Bronchial epithelial cell (primary cell): ENCODE measurements around the gene SPIRE1. TPM values are rescaled to one million over a fixed set of nuclear protein-coding genes. Genes with fewer than 3 reads are reported as not detected.

ENCODE experiments used
- DNase-seq: peaks from one replicate; pipeline ENCODE4 v3.0.0-alpha.2; 2010; ENCODE audit warnings: low read depth
- FAIRE-seq: peaks from 2 replicates; lab custom pipeline; 2011; peaks lifted over from hg19 to GRCh38; lab: Jason Lieb, UNC
- H3K27me3 ChIP-seq: 2 replicates; pipeline ENCODE4 v1.5.1; 2011; ENCODE audit warnings: low read length; ENCODE audit not compliant: control insufficient read depth, insufficient read depth
- H3K36me3 ChIP-seq: 2 replicates; pipeline ENCODE4 v1.5.1; 2011; ENCODE audit warnings: low read length; ENCODE audit not compliant: control insufficient read depth, insufficient read depth
- H3K4me3 ChIP-seq: 2 replicates; pipeline ENCODE4 v1.5.1; 2011; ENCODE audit warnings: mild to moderate bottlenecking, low read depth, low read length, control low read depth
- total RNA-seq: library from RNA; depleted of rRNA; stranded (reverse); fragments of >200 nt; gene quantifications from 2 replicates; pipeline ENCODE4 v1.2.1, GENCODE V29; 2014
- TF ChIP-seq, protein P1 (sequence below): IDR thresholded peaks from 2 replicates; pipeline ENCODE4 v1.5.1; 2011; ENCODE audit warnings: mild to moderate bottlenecking, moderate library complexity, low read length, control low read depth, inconsistent platforms; ENCODE audit not compliant: insufficient read depth, severe bottlenecking

Gene SPIRE1
- total RNA-seq, 1 donor from 2014 or later: 141 TPM

DNA sequence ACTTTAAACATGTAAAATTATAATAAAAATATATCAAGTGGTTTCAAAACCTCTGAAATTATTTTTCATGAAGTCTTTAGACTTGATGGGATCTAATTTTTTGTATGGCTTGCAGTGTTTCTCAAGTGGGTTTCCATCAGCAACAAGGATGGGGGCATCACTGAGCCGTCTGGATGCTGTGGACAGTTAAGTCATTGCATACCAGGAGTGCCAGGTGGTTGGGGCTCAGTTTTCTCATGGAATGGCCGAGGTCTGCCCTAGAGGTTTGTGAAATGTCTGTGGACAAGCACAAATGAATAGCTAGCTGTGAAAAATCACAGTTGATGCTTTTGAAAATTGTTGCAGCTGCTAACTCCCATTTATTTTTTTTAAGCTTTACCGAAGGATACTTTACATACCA lies 248.4 kb downstream of the SPIRE1 start:
- DNase-seq (no peak), FAIRE-seq (no peak)
- Histone ChIP-seq H3K36me3 (no peaks in the 10 kb centered on the region), H3K4me3 (no peak overlapping the region), H3K27me3 (peaks cover 2% of the 10 kb centered on the region)
- TF ChIP-seq, protein P1, sequence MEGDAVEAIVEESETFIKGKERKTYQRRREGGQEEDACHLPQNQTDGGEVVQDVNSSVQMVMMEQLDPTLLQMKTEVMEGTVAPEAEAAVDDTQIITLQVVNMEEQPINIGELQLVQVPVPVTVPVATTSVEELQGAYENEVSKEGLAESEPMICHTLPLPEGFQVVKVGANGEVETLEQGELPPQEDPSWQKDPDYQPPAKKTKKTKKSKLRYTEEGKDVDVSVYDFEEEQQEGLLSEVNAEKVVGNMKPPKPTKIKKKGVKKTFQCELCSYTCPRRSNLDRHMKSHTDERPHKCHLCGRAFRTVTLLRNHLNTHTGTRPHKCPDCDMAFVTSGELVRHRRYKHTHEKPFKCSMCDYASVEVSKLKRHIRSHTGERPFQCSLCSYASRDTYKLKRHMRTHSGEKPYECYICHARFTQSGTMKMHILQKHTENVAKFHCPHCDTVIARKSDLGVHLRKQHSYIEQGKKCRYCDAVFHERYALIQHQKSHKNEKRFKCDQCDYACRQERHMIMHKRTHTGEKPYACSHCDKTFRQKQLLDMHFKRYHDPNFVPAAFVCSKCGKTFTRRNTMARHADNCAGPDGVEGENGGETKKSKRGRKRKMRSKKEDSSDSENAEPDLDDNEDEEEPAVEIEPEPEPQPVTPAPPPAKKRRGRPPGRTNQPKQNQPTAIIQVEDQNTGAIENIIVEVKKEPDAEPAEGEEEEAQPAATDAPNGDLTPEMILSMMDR: no peak

DNA sequence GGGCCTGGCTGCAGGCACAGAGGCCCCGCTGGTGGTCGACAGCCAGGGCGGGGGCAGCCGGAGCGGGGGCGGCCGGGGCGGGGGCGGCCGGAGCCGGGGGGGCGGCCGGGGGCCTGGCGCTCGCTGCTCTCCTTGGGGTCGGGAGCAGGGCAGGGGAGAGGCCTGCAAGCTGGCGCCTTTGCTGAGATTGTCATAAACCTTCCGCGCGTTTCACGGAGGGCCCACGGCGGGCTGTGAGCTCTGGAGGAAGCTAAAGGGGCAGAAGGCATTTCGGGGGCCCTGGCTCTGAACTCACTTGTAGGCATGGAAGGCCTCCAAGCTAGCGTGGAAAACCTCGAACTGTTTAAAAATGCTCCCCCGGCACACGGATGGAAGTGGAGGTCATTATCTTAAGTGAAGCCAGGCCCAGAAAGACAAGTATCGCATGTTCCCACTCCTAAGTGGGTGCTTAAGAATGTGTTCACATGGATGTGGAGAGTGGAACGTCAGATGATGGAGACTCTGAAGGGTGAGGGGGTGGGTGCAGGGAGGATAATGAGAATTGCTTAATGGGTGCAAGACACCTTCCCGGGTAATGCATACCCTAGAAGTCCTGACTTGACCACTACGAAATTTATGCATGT lies 249.5 kb downstream of the SPIRE1 start:
- FAIRE-seq: no peak
- no peak for DNase-seq
- H3K27me3 ChIP-seq: peaks cover 2% of the 10 kb centered on the region
- no peaks in the 10 kb centered on the region for H3K36me3 ChIP-seq
- TF ChIP-seq, protein P1: no peak
- peak overlapping the region; percentile 55 for H3K4me3 ChIP-seq

DNA sequence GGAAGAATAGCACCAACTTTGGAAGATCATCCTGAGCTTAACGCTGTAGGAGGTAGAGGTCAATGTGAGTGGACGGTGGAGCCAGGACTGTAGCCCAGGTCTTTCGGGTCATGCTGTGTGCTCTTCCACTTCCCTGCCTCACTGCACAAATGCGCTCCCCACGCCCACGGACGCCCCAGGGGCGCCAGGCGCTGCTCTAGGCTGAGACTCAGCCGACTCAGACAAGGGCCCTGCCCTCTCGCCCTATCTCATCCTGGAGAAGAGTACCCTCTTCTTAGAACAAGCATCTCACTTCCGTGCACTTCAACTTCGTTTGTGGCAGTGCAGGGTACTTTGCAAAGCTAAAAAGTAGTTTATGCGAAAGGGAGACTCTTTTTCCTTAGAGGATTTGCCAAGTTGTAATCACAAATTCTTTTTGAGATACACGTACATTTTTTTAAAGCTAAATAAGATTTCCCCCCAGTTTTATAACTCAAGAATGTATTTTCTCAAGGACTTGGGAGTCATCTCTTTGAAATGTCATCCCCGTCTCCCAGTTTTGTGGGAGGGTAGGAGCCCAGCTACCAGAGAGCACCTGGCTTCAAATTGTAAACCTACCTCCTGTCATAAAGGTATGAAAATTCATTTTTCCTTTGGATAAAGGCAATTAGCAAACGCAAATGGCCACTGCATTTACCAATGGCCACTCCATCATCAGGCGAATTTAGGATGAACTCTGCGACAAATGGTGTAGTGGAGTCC lies 251.4 kb downstream of the SPIRE1 start:
- peaks cover 2% of the 10 kb centered on the region for H3K27me3 ChIP-seq
- H3K4me3 ChIP-seq: no peak overlapping the region
- TF ChIP-seq, protein P1: no peak
- no peaks in the 10 kb centered on the region for H3K36me3 ChIP-seq
- FAIRE-seq (no peak), DNase-seq (no peak)

DNA sequence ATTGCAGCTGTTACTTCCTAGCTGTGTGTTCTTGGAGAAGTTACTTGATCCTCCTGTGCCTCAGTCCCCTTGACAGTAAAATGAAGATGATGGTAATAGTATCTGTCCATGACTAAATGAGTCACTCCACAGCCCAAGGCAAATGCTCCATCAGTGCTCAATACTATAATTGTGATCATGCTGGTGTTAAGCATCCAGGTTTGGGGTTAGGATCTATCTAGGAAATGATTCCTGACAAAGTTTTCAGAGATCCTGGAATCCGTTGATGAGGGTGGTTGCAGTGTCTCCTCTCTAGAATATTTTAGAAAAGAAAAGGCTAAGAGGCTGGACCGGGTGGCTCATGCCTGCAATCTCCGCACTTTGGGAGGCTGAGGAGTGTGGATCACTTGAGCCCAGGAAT lies 252.8 kb downstream of the SPIRE1 start:
- H3K4me3 ChIP-seq: no peak overlapping the region
- peaks cover 2% of the 10 kb centered on the region for H3K27me3 ChIP-seq
- FAIRE-seq (no peak), DNase-seq (no peak)
- H3K36me3 ChIP-seq: no peaks in the 10 kb centered on the region
- TF ChIP-seq, protein P1: no peak

DNA sequence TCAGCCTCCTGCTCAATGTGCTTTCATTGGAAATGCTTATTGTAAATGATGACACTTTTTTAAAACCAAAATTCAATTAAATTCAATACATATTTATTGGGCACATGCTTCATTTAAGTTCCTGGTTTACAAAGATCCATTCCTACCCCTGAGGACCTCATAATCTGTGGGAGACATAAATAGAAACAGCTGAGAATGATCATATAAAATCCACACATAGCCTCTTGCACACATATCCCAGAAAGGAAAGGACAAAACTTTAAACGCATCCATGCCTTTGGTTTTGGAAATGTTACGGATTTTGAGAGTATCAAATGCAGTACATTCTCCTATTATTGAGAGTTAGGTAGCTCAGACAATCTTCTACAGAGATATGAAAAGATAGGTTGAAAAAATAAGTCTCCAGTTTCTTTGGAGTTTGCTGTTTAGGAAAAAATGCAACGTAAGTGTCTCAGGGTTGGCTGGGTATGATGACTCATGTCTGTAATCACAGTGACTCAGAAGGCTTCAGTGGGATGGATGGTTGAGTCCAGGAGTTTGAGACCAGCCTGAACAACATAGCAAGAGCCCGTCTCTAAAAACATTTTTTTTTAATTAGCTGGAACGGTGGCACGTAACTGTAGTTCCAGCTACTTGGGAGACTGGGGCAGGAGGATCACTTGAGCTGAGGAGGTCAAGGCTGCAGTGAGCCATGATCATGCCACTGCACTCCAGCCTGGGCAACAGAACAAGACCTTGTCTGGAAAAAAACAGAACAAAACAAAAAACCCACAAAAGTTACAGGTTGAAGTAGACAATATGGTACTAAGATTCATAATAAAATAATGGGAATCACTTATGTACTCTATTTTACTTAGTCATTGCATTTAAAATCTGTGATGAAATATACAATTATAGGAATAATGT lies 254.1 kb downstream of the SPIRE1 start:
- DNase-seq (peak; percentile 87), FAIRE-seq (no peak)
- Histone ChIP-seq H3K4me3 (no peak overlapping the region), H3K27me3 (peaks cover 2% of the 10 kb centered on the region), H3K36me3 (no peaks in the 10 kb centered on the region)
- TF ChIP-seq, protein P1: no peak
